ENCODE results near the gene ARMH1.
"Not testable (repeated sequence)": the region's sequence is repeated elsewhere in the genome, so short reads cannot be mapped to it uniquely, and the experiment has no call there.

ARMH1 gene

GRCh38 chr1:44645476-44646244, 28.9 kb upstream of the ARMH1 start:
- DNase-seq: no peak

GRCh38 chr1:44646261-44647110, 28.0 kb upstream of the ARMH1 start:
- no peak for DNase-seq

GRCh38 chr1:44647896-44648295, 26.6 kb upstream of the ARMH1 start:
- no peak for DNase-seq

GRCh38 chr1:44648529-44649250, 25.8 kb upstream of the ARMH1 start:
- DNase-seq: no peak

GRCh38 chr1:44649788-44650158, 24.7 kb upstream of the ARMH1 start:
- DNase-seq: no peak

GRCh38 chr1:44650159-44650831, 24.2 kb upstream of the ARMH1 start:
- DNase-seq: no peak

- DNase-seq: no peak
Observed at GRCh38 chr1:44651069-44651468, 23.4 kb upstream of the ARMH1 start.

GRCh38 chr1:44652445-44653106, 21.9 kb upstream of the ARMH1 start:
- DNase-seq: peak; percentile 87

GRCh38 chr1:44653107-44653964, 21.2 kb upstream of the ARMH1 start:
- DNase-seq: no peak

GRCh38 chr1:44654621-44655187, 19.8 kb upstream of the ARMH1 start:
- no peak for DNase-seq

GRCh38 chr1:44655609-44656008, 18.9 kb upstream of the ARMH1 start:
- DNase-seq: peak; percentile 41

GRCh38 chr1:44659566-44659965, 14.9 kb upstream of the ARMH1 start:
- no peak for DNase-seq

- no peak for DNase-seq
Observed at GRCh38 chr1:44660176-44660575, 14.3 kb upstream of the ARMH1 start.

GRCh38 chr1:44661781-44662682, 12.5 kb upstream of the ARMH1 start:
- DNase-seq: no peak

- DNase-seq: no peak
Observed at GRCh38 chr1:44662683-44663030, 11.9 kb upstream of the ARMH1 start.

GRCh38 chr1:44663417-44663816, 11.1 kb upstream of the ARMH1 start:
- no peak for DNase-seq

- no peak for DNase-seq
Observed at GRCh38 chr1:44664730-44665370, 9.7 kb upstream of the ARMH1 start.

GRCh38 chr1:44666719-44667118, 7.8 kb upstream of the ARMH1 start:
- not testable (repeated sequence) for DNase-seq
